HepG2 (cell line): ENCODE data around the gene TM9SF2. TPM values are rescaled to one million over a fixed set of nuclear protein-coding genes. Genes with fewer than 3 reads are reported as not detected.

ENCODE experiments used
- DMAP1 ChIP-seq: IDR thresholded peaks from 2 replicates; pipeline ENCODE4 v1.6.1; 2016
- HNF4A ChIP-seq: sonication (generic); formaldehyde crosslinking; IDR thresholded peaks from 2 replicates; pipeline ENCODE4 v1.4.0; 2020; ENCODE audit warnings: missing genetic modification reagents
- HNRNPH1 ChIP-seq: fragments of 200-400 bp; formaldehyde crosslinking; optimal IDR thresholded peaks from 2 replicates; pipeline ENCODE3; 2017; ENCODE audit warnings: mild to moderate bottlenecking, low read depth, low read length
- KDM5A ChIP-seq: fragments of 200-600 bp; sonication (generic); IDR thresholded peaks from 2 replicates; pipeline ENCODE4 v1.7.0; 2018; ENCODE audit warnings: antibody characterized with exemption, mild to moderate bottlenecking, low read length, borderline replicate concordance
- MIER3 ChIP-seq: IDR thresholded peaks from 2 replicates; pipeline ENCODE4 v1.6.1; 2016; ENCODE audit warnings: missing compliant biosample characterization, borderline replicate concordance
- MTF2 ChIP-seq: sonication (generic); formaldehyde crosslinking; IDR thresholded peaks from 2 replicates; pipeline ENCODE4 v1.5.0; 2020; ENCODE audit warnings: missing genetic modification reagents, borderline replicate concordance
- NFE2L2 ChIP-seq: fragments of 150-350 bp; IDR thresholded peaks from 2 replicates; pipeline ENCODE4 v1.6.1; 2014; ENCODE audit warnings: low read length
- POLR2A ChIP-seq, 2 experiments: IDR thresholded peaks; 2 replicates each; pipeline ENCODE4 v1.6.1; 2011; ENCODE audit warnings: low read depth in 2 of 2, low read length in 2 of 2, mild to moderate bottlenecking in 1 of 2, moderate library complexity in 1 of 2; ENCODE audit not compliant: insufficient read depth in 1 of 2
- TIGD3 ChIP-seq: sonication (generic); formaldehyde crosslinking; IDR thresholded peaks from 2 replicates; pipeline ENCODE4 v1.5.1; 2020; ENCODE audit warnings: mild to moderate bottlenecking, missing genetic modification reagents, borderline replicate concordance
- ZBTB14 ChIP-seq: sonication (generic); formaldehyde crosslinking; IDR thresholded peaks from 2 replicates; pipeline ENCODE4 v1.4.0; 2020; ENCODE audit warnings: missing genetic modification reagents
- ZNF124 ChIP-seq: sonication (generic); formaldehyde crosslinking; IDR thresholded peaks from 2 replicates; pipeline ENCODE4 v1.4.0; 2020; ENCODE audit warnings: missing genetic modification reagents
- ZNF318 ChIP-seq: sonication (generic); formaldehyde crosslinking; IDR thresholded peaks from 2 replicates; pipeline ENCODE4 v1.4.0; 2020; ENCODE audit warnings: mild to moderate bottlenecking, missing genetic modification reagents
- ZNF503 ChIP-seq: sonication (generic); formaldehyde crosslinking; IDR thresholded peaks from 2 replicates; pipeline ENCODE4 v1.4.0; 2020; ENCODE audit warnings: missing genetic modification reagents
- ZNF841 ChIP-seq: sonication (generic); formaldehyde crosslinking; IDR thresholded peaks from 2 replicates; pipeline ENCODE4 v1.8.1; 2023; ENCODE audit warnings: missing genetic modification reagents, borderline replicate concordance
- ZNF850 ChIP-seq: sonication (generic); formaldehyde crosslinking; conservative IDR thresholded peaks from 2 replicates; pipeline ENCODE4 v1.9.0; 2021; ENCODE audit warnings: mild to moderate bottlenecking, missing genetic modification reagents
- ZNF883 ChIP-seq: sonication (generic); formaldehyde crosslinking; IDR thresholded peaks from 2 replicates; pipeline ENCODE4 v1.5.1; 2020; ENCODE audit warnings: mild to moderate bottlenecking, missing genetic modification reagents; ENCODE audit errors: not compliant biosample characterization
- ZSCAN20 ChIP-seq: sonication (generic); formaldehyde crosslinking; IDR thresholded peaks from 2 replicates; pipeline ENCODE4 v1.4.0; 2020; ENCODE audit warnings: missing genetic modification reagents, mild to moderate bottlenecking, borderline replicate concordance
- polyA plus RNA-seq, 8 experiments: library from polyadenylated mRNA; depleted of rRNA in 3 of 8; stranded (reverse) in 7 of 8; unstranded in 1 of 8; fragments of >200 nt; fragmentation: Illumina TruSeq in 4 of 8; extraction: Trizol in 4 of 8; gene quantifications; 2 replicates each; pipeline versions ENCODE4 v1.2.1 to v1.2.3, GENCODE V29; 2011 to 2016; ENCODE audit warnings: low read depth in 4 of 8, missing spikeins in 1 of 8, mixed read lengths in 1 of 8; ENCODE audit not compliant: insufficient read depth in 1 of 8
- total RNA-seq, 5 experiments: library from RNA; depleted of rRNA; stranded (reverse); fragments of >200 nt; fragmentation: Illumina TruSeq; extraction: Trizol; gene quantifications; 2 replicates each; pipeline ENCODE4 v1.2.3, GENCODE V29; 2016; ENCODE audit warnings: low read depth in 1 of 5

TM9SF2 gene
- total and polyA plus RNA-seq, 2 of the 13 experiments (the other 11 are each of a cell fraction or from before 2014, with no cell fraction given) = 94.1 to 123 TPM

- no peak for TF ChIP-seq TIGD3 (CRISPR knock-in tag)
- peak; percentile 62 for TF ChIP-seq DMAP1 (CRISPR knock-in tag)
- no peak; the same call in 1 of the 2 replicates for TF ChIP-seq KDM5A
- no peak for TF ChIP-seq ZNF318 (CRISPR knock-in tag)
- TF ChIP-seq ZNF503 (CRISPR knock-in tag) = no peak
- TF ChIP-seq POLR2A (IDR thresholded peaks at IDR 0.05; ENCODE audit: insufficient read depth in 1 of 2, low read depth in 2 of 2, low read length in 2 of 2) = peak; percentile 76 to 93
- TF ChIP-seq MIER3 (CRISPR knock-in tag) = 0 out of 2 replicates have a peak, but pooled peaks have one; percentile 32
- no peak for TF ChIP-seq HNRNPH1
- TF ChIP-seq ZNF124 (CRISPR knock-in tag) = no peak
- peak; percentile 27 for TF ChIP-seq ZNF883 (CRISPR knock-in tag)
- no peak; the same call in 1 of the 2 replicates for TF ChIP-seq ZBTB14 (CRISPR knock-in tag)
- no peak for TF ChIP-seq ZNF850 (CRISPR knock-in tag)
- peak; percentile 64 for TF ChIP-seq HNF4A (CRISPR knock-in tag)
- TF ChIP-seq NFE2L2 = no peak
- no peak for TF ChIP-seq ZNF841 (CRISPR knock-in tag)
- TF ChIP-seq MTF2 (CRISPR knock-in tag) = no peak
- TF ChIP-seq ZSCAN20 = peak; percentile 77; the same call in 1 of the 2 replicates
Measured at GRCh38 chr13:99606324-99607066, 105.2 kb downstream of the TM9SF2 start, which contains the start of gene CLYBL (continued).
